Gastroesophageal sphincter (tissue), 4 donors: ENCODE results near the gene CXCR5. TPM values are rescaled to one million over a fixed set of nuclear protein-coding genes. Genes with fewer than 3 reads are reported as not detected.

Experiments used
- ATAC-seq: fragments of 150-250 bp; one replicate; pipeline ENCODE4 v1.9.1; 2016; ENCODE audit warnings: mild to moderate bottlenecking, moderate library complexity
- H3K27ac ChIP-seq, 4 donors: fragments of 200-600 bp; sonication (generic) in 3 of 4; 1 replicate in 3 of 4; 2 replicates in 1 of 4; pipeline ENCODE4 v1.5.1; 2016 to 2019
- H3K27me3 ChIP-seq: fragments of 200-600 bp; sonication (generic); one replicate; pipeline ENCODE4 v1.5.1; 2019
- H3K36me3 ChIP-seq, 2 donors: fragments of 200-600 bp; sonication (generic); one replicate each; pipeline ENCODE4 v1.5.1; 2019; ENCODE audit warnings: control low read depth in 1 of 2
- H3K4me1 ChIP-seq, 3 donors: fragments of 200-600 bp; sonication (generic); 1 replicate in 2 of 3; 2 replicates in 1 of 3; pipeline ENCODE4 v1.5.1; 2016 to 2019; ENCODE audit warnings: control low read depth in 2 of 3
- H3K4me3 ChIP-seq, 2 donors: fragments of 200-600 bp; sonication (generic); one replicate each; pipeline ENCODE4 v1.5.1; 2019; ENCODE audit warnings: mild to moderate bottlenecking in 1 of 2, moderate library complexity in 1 of 2
- H3K9me3 ChIP-seq, 3 donors: fragments of 200-600 bp; sonication (generic); one replicate each; pipeline ENCODE4 v1.5.1; 2017 to 2019; ENCODE audit warnings: control low read depth in 2 of 3
- EP300 ChIP-seq: sonication (generic); formaldehyde crosslinking; IDR thresholded peaks from one replicate; pipeline ENCODE4 v1.6.1; 2017; ENCODE audit warnings: antibody characterized with exemption, mild to moderate bottlenecking
- POLR2A ChIP-seq, 2 donors: fragments of 450-650 bp; IDR thresholded peaks; one replicate each; pipeline ENCODE4 v1.6.1; 2017; ENCODE audit warnings: antibody characterized with exemption in 2 of 2, mild to moderate bottlenecking in 2 of 2, moderate library complexity in 1 of 2
- POLR2AphosphoS5 ChIP-seq: sonication (generic); formaldehyde crosslinking; IDR thresholded peaks from one replicate; pipeline ENCODE4 v1.6.1; 2017; ENCODE audit warnings: antibody characterized with exemption
- WGBS, 2 donors: methylation state at CpG; one replicate each; pipeline ENCODE4 v1.1.5; 2018; ENCODE audit warnings: low coverage in 1 of 2; 5-methylcytosine and 5-hydroxymethylcytosine counted together
- total RNA-seq, 4 donors: library from RNA; depleted of rRNA; stranded (reverse); fragments of >200 nt; gene quantifications; one replicate each; pipeline ENCODE4 v1.1.0, GENCODE V29; 2016
- TF ChIP-seq, protein P1 (sequence below), 4 experiments: fragments of 200-600 bp in 2 of 4; fragments of 450-650 bp in 2 of 4; sonication (generic) in 1 of 4; IDR thresholded peaks; one replicate each; pipeline ENCODE4 v1.5.1; 2017 to 2019; ENCODE audit warnings: antibody characterized with exemption in 4 of 4, mild to moderate bottlenecking in 2 of 4, moderate library complexity in 2 of 4

CXCR5 gene
- total RNA-seq, 4 donors from 2014 or later: 0.08 TPM; not detected in 3

DNA sequence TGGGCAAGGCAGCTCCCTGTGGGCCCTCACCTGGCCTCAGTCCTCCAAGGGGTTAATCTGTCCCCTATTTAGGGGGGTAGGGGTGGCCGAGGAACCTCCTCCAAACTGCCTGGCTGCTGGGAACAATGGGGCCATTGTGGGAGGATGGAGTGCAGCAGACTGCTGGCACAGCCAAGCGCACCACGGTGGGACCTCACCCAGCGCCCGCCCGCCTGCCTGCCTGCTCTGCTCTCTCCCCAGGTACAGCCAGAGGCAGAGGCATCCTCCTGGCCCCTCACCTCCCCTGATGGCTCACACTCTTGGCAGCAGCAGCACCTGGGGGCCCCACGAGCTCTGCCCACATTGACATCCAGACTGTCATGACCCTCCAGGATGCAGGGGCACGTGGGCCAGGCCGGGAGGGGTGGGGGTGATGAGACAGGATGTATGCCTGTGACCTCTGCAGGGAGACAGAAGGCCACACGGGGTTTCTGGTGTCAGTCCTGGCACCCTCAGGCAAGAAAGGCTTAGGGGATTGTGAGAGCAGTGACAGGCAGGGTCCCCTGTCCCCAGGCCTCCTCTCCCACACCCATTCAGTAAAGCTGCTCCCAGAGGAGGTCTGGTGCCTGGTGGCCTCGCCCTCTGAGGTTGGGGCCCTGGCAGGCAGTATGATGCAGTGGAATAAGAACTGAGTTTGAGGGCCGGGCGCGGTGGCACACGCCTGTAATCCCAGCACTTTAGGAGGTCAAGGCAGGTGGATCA lies 30.7 kb downstream of the CXCR5 start:
- H3K27me3 ChIP-seq: no peaks in the 10 kb centered on the region
- no peak for TF ChIP-seq POLR2AphosphoS5
- TF ChIP-seq, protein P1, sequence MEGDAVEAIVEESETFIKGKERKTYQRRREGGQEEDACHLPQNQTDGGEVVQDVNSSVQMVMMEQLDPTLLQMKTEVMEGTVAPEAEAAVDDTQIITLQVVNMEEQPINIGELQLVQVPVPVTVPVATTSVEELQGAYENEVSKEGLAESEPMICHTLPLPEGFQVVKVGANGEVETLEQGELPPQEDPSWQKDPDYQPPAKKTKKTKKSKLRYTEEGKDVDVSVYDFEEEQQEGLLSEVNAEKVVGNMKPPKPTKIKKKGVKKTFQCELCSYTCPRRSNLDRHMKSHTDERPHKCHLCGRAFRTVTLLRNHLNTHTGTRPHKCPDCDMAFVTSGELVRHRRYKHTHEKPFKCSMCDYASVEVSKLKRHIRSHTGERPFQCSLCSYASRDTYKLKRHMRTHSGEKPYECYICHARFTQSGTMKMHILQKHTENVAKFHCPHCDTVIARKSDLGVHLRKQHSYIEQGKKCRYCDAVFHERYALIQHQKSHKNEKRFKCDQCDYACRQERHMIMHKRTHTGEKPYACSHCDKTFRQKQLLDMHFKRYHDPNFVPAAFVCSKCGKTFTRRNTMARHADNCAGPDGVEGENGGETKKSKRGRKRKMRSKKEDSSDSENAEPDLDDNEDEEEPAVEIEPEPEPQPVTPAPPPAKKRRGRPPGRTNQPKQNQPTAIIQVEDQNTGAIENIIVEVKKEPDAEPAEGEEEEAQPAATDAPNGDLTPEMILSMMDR (IDR thresholded peaks at IDR 0.05): no peak
- TF ChIP-seq EP300: no peak
- no peak for TF ChIP-seq POLR2A (IDR thresholded peaks at IDR 0.05)
- H3K36me3 ChIP-seq: no peaks in the 10 kb centered on the region
- peaks cover 45 to 100% (median 82%) of the 10 kb centered on the region in 3 donors for H3K4me1 ChIP-seq
- WGBS, 2 donors: 80% methylated on average over 1 of the region's 15 CpGs; no CpG with 5 or more reads in 1 of the 2 donors
- no peaks in the 10 kb centered on the region for H3K9me3 ChIP-seq
- peak overlapping the region; percentile 90 to 98 (median 95) for H3K27ac ChIP-seq
- H3K4me3 ChIP-seq: peak overlapping the region in 1 of 2 donors; percentile 25
- ATAC-seq: no peak

DNA sequence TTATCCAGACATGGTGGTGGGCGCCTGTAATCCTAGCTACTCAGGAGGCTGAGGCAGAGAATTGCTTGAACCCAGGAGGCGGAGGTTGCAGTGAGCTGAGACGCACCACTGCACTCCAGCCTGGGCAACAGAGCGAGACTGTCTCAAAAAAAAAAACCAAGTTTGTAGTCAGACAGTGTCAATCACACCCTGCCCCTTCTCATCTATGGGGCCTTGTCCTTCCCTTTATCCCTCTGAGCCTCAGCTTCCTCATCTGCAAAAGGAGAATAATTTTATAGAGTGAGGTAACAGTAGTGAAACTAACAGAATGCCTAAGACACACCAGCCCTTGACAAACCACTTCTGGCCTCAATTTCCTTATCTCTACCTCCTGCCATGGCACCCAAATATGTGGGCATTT lies 31.3 kb downstream of the CXCR5 start:
- no peak for ATAC-seq
- peaks cover 45 to 100% (median 82%) of the 10 kb centered on the region in 3 donors for H3K4me1 ChIP-seq
- no peak overlapping the region for H3K4me3 ChIP-seq
- H3K9me3 ChIP-seq: no peaks in the 10 kb centered on the region
- H3K27me3 ChIP-seq: no peaks in the 10 kb centered on the region
- WGBS, 2 donors: 75 to 100% methylated on average over 1 to 4 of the region's 4 CpGs
- no peaks in the 10 kb centered on the region for H3K36me3 ChIP-seq
- peak overlapping the region; percentile 90 to 98 (median 95) for H3K27ac ChIP-seq
- no peak for TF ChIP-seq EP300

DNA sequence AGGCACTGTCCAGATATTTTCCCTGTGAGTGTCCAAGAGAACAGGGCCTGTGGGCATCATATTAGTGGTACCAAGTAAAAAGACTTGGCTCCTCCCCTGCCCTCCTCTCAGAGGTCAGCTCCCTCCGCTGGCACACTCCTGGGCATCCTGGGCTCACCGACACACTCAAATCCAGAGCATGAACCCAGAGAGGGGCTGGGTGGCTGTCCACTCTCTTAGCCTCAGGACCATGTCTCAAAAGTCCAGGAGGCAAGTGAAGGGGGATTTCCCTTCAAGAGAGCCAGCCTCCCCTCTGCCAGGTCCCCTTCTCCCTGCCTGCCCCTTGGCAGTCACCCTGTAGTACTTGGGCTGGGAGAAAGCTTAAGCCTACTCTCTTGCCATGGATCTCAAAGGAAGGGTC lies 31.7 kb downstream of the CXCR5 start:
- TF ChIP-seq POLR2AphosphoS5 (no peak), POLR2A (IDR thresholded peaks at IDR 0.05) (no peak), EP300 (no peak)
- TF ChIP-seq, protein P1 (IDR thresholded peaks at IDR 0.05): no peak
- H3K4me1 ChIP-seq: peaks cover 45 to 100% (median 82%) of the 10 kb centered on the region in 3 donors

DNA sequence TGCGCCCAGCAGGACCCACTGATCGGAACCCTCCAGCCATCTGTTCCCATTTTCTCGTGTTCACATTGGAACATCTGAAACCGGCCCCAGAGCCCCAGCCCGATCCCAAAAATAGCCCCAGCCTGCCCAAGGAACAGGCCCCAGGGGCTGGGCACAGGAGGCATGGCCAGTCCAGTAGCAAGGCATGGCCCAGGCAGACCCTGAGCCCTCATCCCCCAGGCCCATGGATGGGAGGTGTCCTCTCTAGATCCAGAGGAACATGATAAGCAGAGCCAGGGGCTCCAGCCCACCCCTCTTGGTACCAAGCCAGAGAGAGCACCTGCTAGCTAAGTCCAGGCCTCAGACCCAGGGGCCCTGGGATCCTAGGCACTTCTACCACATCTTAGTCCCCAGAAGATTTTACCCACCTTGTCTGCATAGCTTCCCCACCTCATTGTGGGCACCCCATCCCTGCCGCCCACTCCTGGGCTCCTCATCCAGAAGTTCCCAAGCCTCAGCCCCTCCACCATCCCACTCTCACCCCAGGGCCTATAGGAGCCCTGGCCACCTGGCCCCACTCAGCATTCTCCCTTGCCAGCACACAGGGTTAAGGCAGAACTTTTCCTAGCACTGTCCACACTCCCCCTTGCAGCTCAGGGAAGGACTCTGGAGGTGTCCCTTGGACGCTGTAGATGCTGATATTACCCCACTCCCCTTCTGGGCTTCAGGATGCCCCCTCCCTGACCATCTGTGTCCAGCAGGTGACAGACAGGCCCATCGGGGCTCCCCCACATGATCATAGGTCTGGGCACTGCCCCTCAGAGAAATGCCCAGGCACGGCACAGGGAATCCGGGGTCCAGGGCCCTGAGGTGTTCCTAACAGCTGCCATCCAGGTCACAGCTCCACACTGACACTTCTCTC lies 32.5 kb downstream of the CXCR5 start:
- no peaks in the 10 kb centered on the region for H3K36me3 ChIP-seq
- 28% methylated on average over 4 of the region's 10 CpGs; no CpG with 5 or more reads in 1 of the 2 donors for WGBS, 2 donors
- ATAC-seq: no peak
- TF ChIP-seq, protein P1 (IDR thresholded peaks at IDR 0.05): no peak
- TF ChIP-seq POLR2A (IDR thresholded peaks at IDR 0.05): no peak
- no peak for TF ChIP-seq POLR2AphosphoS5
- TF ChIP-seq EP300: no peak
- peak overlapping the region; percentile 90 to 98 (median 95) for H3K27ac ChIP-seq
- H3K4me1 ChIP-seq: peaks cover 46 to 100% (median 83%) of the 10 kb centered on the region in 3 donors
- H3K9me3 ChIP-seq: no peaks in the 10 kb centered on the region
- H3K27me3 ChIP-seq: no peaks in the 10 kb centered on the region
- peak overlapping the region in 1 of 2 donors; percentile 88 for H3K4me3 ChIP-seq

More for the DNA sequence above, 31.7 kb downstream of the CXCR5 start:
- peak overlapping the region; percentile 90 to 98 (median 95) for H3K27ac ChIP-seq
- no peaks in the 10 kb centered on the region for H3K27me3 ChIP-seq
- no peaks in the 10 kb centered on the region for H3K9me3 ChIP-seq
- peak overlapping the region in 1 of 2 donors; percentile 88 for H3K4me3 ChIP-seq
- 40% methylated on average over 1 of the region's 2 CpGs; no CpG with 5 or more reads in 1 of the 2 donors for WGBS, 2 donors
- no peak for ATAC-seq
- H3K36me3 ChIP-seq: no peaks in the 10 kb centered on the region

DNA sequence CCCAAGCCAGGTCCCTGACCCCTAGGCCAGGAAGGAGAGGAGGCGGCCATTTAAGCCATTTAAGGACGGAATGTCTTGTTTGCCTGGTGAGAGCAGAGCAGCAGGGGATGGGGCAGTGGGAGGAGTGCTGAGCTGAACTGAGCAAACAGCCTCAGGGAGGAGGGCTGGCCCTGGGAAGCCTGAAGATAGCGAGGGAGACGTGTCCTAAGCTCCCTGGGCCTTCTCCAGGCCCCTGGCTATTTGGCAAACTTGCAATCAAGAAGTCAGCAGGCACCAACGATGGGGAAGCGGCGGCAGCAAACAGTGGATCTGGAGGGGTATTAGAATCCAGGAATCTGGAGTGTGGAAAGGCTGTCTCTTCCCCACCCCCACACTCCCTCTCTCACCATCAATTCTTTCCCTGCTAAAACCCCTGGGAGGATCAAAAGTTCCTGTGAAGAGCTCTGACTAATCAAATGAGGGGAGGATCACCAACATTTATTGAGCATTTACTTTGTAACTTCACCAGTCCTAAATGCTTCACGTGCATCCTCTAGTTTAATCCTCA lies 33.2 kb downstream of the CXCR5 start:
- Histone ChIP-seq H3K4me1 (peaks cover 42 to 100% (median 82%) of the 10 kb centered on the region in 3 donors), H3K27me3 (no peaks in the 10 kb centered on the region), H3K27ac (peak overlapping the region; percentile 90 to 98 (median 95)), H3K9me3 (no peaks in the 10 kb centered on the region), H3K36me3 (no peaks in the 10 kb centered on the region), H3K4me3 (peak overlapping the region in 1 of 2 donors; percentile 88)
- peak; percentile 14 for ATAC-seq
- TF ChIP-seq POLR2AphosphoS5: peak; percentile 47
- TF ChIP-seq, protein P1 (IDR thresholded peaks at IDR 0.05): no peak
- 7 to 25% methylated on average over 2 to 3 of the region's 8 CpGs for WGBS, 2 donors
